Endodermal cell (in vitro differentiated cells): Measurements from ENCODE around the gene CACNG4. TPM values are rescaled to one million over a fixed set of nuclear protein-coding genes. Genes with fewer than 3 reads are reported as not detected.

Experiments
- DNase-seq: peaks from one replicate; pipeline ENCODE4 v3.0.0-alpha.2; 2017
- H3K27ac ChIP-seq: 2 replicates; pipeline ENCODE4 v1.5.1; 2013; ENCODE audit warnings: mild to moderate bottlenecking, low read depth, low read length, moderate library complexity
- H3K27me3 ChIP-seq: 2 replicates; pipeline ENCODE4 v1.6.1; 2013; ENCODE audit warnings: mild to moderate bottlenecking, low read length, moderate library complexity; ENCODE audit not compliant: insufficient read depth, control insufficient read depth, poor library complexity, severe bottlenecking
- H3K36me3 ChIP-seq: 2 replicates; pipeline ENCODE4 v1.7.0; 2013; ENCODE audit warnings: mild to moderate bottlenecking, low read length, moderate library complexity; ENCODE audit not compliant: control insufficient read depth, insufficient read depth
- H3K4me1 ChIP-seq: one replicate; pipeline ENCODE4 v1.7.0; 2013; ENCODE audit warnings: low read length; ENCODE audit not compliant: control insufficient read depth, insufficient read depth
- H3K4me3 ChIP-seq: 2 replicates; pipeline ENCODE4 v1.5.1; 2013; ENCODE audit warnings: mild to moderate bottlenecking, low read length, moderate library complexity
- H3K9ac ChIP-seq: 2 replicates; pipeline ENCODE4 v1.6.1; 2013; ENCODE audit warnings: mild to moderate bottlenecking, low read length, moderate library complexity; ENCODE audit not compliant: poor library complexity, severe bottlenecking; ENCODE audit errors: extremely low read depth
- H3K9me3 ChIP-seq: 2 replicates; pipeline ENCODE4 v1.6.1; 2013; ENCODE audit warnings: mild to moderate bottlenecking, low read length, moderate library complexity; ENCODE audit not compliant: control insufficient read depth
- H3K27ac Mint-ChIP-seq: 2 replicates; pipeline ENCODE4 v1.8.0; 2020; ENCODE audit warnings: mixed read lengths
- H3K27me3 Mint-ChIP-seq: 2 replicates; pipeline ENCODE4 v1.8.0; 2021; ENCODE audit warnings: mild to moderate bottlenecking, mixed read lengths; ENCODE audit not compliant: insufficient read depth
- H3K36me3 Mint-ChIP-seq: 2 replicates; pipeline ENCODE4 v1.8.0; 2020; ENCODE audit warnings: low read depth, mixed read lengths
- H3K4me1 Mint-ChIP-seq: 2 replicates; pipeline ENCODE4 v1.8.0; 2020; ENCODE audit warnings: mixed read lengths
- H3K4me3 Mint-ChIP-seq: 2 replicates; pipeline ENCODE4 v1.8.0; 2020; ENCODE audit warnings: mild to moderate bottlenecking, moderate library complexity, mixed read lengths
- H3K9me3 Mint-ChIP-seq: 2 replicates; pipeline ENCODE4 v1.8.0; 2020; ENCODE audit warnings: mild to moderate bottlenecking, mixed read lengths
- CTCF ChIP-seq: fragments of 200-600 bp; sonication (generic); conservative IDR thresholded peaks from 2 replicates; pipeline ENCODE4 v1.5.0; 2021; ENCODE audit warnings: antibody characterized with exemption, mild to moderate bottlenecking
- WGBS, 2 experiments: methylation state at CpG; one replicate each; pipeline versions ENCODE4 v1.1.5 to v1.1.7; 2013; ENCODE audit warnings: missing lambda C conversion rate in 2 of 2, mixed read lengths in 1 of 2; ENCODE audit not compliant: insufficient coverage in 1 of 2, insufficient read length in 1 of 2; 5-methylcytosine and 5-hydroxymethylcytosine counted together
- total RNA-seq, 2 donors: library from RNA; stranded (reverse); fragmentation: NEBNext Ultra II Directional in 1 of 2; extraction: Animal tissue kit (Norgen Biotek cat#: 25700) in 1 of 2; gene quantifications; 2 replicates in 1 of 2; 3 replicates in 1 of 2; pipeline ENCODE4 v1.2.1, GENCODE V29; 2021

The CACNG4 gene
- total RNA-seq, 2 donors from 2014 or later, result 0.22 to 1.3 TPM

GRCh38 chr17:66916946-66917345 is 47.6 kb upstream of the CACNG4 start:
- Mint-ChIP-seq H3K4me3 (no peak overlapping the region), H3K27ac (no peak overlapping the region), H3K9me3 (peaks cover 5% of the 10 kb centered on the region), H3K4me1 (no peaks in the 10 kb centered on the region), H3K27me3 (peaks cover 5% of the 10 kb centered on the region), H3K36me3 (no peaks in the 10 kb centered on the region)
- DNase-seq, result no peak
- H3K9ac ChIP-seq, result no peak overlapping the region
- H3K36me3 ChIP-seq, result no peaks in the 10 kb centered on the region
- H3K4me3 ChIP-seq, result no peak overlapping the region
- no peaks in the 10 kb centered on the region for H3K27me3 ChIP-seq
- H3K9me3 ChIP-seq, result no peaks in the 10 kb centered on the region
- 78% methylated on average over 1 of the region's 1 CpG; no CpG with 5 or more reads in 1 of the 2 experiments for WGBS, 2 experiments
- H3K4me1 ChIP-seq, result no peaks in the 10 kb centered on the region
- TF ChIP-seq CTCF, result no peak
- H3K27ac ChIP-seq, result no peak overlapping the region

- peaks cover 3% of the 10 kb centered on the region for H3K27me3 Mint-ChIP-seq
- H3K27ac Mint-ChIP-seq, result no peak overlapping the region
- DNase-seq, result no peak
- no peak overlapping the region for H3K4me3 Mint-ChIP-seq
- TF ChIP-seq CTCF, result no peak
- 90 to 97% methylated on average over 7 to 12 of the region's 12 CpGs for WGBS, 2 experiments
- Histone ChIP-seq H3K4me3 (no peak overlapping the region), H3K27ac (no peak overlapping the region), H3K4me1 (no peaks in the 10 kb centered on the region), H3K9me3 (no peaks in the 10 kb centered on the region), H3K9ac (no peak overlapping the region), H3K27me3 (no peaks in the 10 kb centered on the region), H3K36me3 (no peaks in the 10 kb centered on the region)
- H3K36me3 Mint-ChIP-seq, result no peaks in the 10 kb centered on the region
- H3K4me1 Mint-ChIP-seq, result peaks cover 5% of the 10 kb centered on the region
- peaks cover 7% of the 10 kb centered on the region for H3K9me3 Mint-ChIP-seq
Measured at GRCh38 chr17:66918896-66919295, 45.6 kb upstream of the CACNG4 start.

- H3K27me3 ChIP-seq, result no peaks in the 10 kb centered on the region
- 89 to 90% methylated on average over 7 to 9 of the region's 9 CpGs for WGBS, 2 experiments
- DNase-seq, result no peak
- Mint-ChIP-seq H3K9me3 (peaks cover 7% of the 10 kb centered on the region), H3K4me3 (no peak overlapping the region), H3K4me1 (peaks cover 8% of the 10 kb centered on the region), H3K36me3 (no peaks in the 10 kb centered on the region), H3K27me3 (peaks cover 3% of the 10 kb centered on the region), H3K27ac (no peak overlapping the region)
- no peaks in the 10 kb centered on the region for H3K36me3 ChIP-seq
- H3K4me3 ChIP-seq, result no peak overlapping the region
- TF ChIP-seq CTCF, result no peak
- H3K9me3 ChIP-seq, result no peaks in the 10 kb centered on the region
- H3K9ac ChIP-seq, result no peak overlapping the region
- H3K4me1 ChIP-seq, result no peaks in the 10 kb centered on the region
- peak overlapping the region; percentile 29 for H3K27ac ChIP-seq
Measured at GRCh38 chr17:66920435-66920834, 44.1 kb upstream of the CACNG4 start.
